Peyer's patch (tissue), 4 donors: Measurements from ENCODE around the gene GCDH. TPM values are rescaled to one million over a fixed set of nuclear protein-coding genes. Genes with fewer than 3 reads are reported as not detected.

Experiments
- DNase-seq, 3 donors: peaks; one replicate each; pipeline ENCODE4 v3.0.0-alpha.2; 2017 to 2019
- H3K27ac ChIP-seq, 4 donors: fragments of 200-600 bp; sonication (generic); one replicate each; pipeline ENCODE4 v1.5.1; 2016 to 2019
- H3K27me3 ChIP-seq, 2 donors: fragments of 200-600 bp; sonication (generic); one replicate each; pipeline ENCODE4 v1.5.1; 2019
- H3K36me3 ChIP-seq, 3 donors: fragments of 200-600 bp; sonication (generic); one replicate each; pipeline ENCODE4 v1.5.1; 2016 to 2019
- H3K4me1 ChIP-seq, 4 donors: fragments of 200-600 bp; sonication (generic); one replicate each; pipeline ENCODE4 v1.5.1; 2016 to 2019
- H3K4me3 ChIP-seq, 4 donors: fragments of 200-600 bp; sonication (generic); 1 replicate in 3 of 4; 2 replicates in 1 of 4; pipeline ENCODE4 v1.5.1; 2016 to 2019; ENCODE audit warnings: mild to moderate bottlenecking in 1 of 4
- H3K9me3 ChIP-seq, 4 donors: fragments of 200-600 bp; sonication (generic); one replicate each; pipeline ENCODE4 v1.5.1; 2016 to 2019; ENCODE audit warnings: mild to moderate bottlenecking in 1 of 4
- CTCF ChIP-seq, 6 experiments: fragments of 450-650 bp in 4 of 6; fragments of 200-600 bp in 2 of 6; sonication (generic) in 1 of 6; IDR thresholded peaks; one replicate each; pipeline ENCODE4 v1.5.1; 2017 to 2019; ENCODE audit warnings: antibody characterized with exemption in 6 of 6, mild to moderate bottlenecking in 3 of 6, moderate library complexity in 1 of 6
- POLR2A ChIP-seq, 2 donors: fragments of 450-650 bp; IDR thresholded peaks; one replicate each; pipeline ENCODE4 v1.5.1; 2017; ENCODE audit warnings: antibody characterized with exemption in 2 of 2, mild to moderate bottlenecking in 2 of 2, moderate library complexity in 2 of 2
- total RNA-seq, 4 donors: library from RNA; depleted of rRNA; stranded (reverse); fragments of >200 nt; gene quantifications; one replicate each; pipeline ENCODE4 v1.1.0, GENCODE V29; 2016

The GCDH gene
- total RNA-seq, 4 donors from 2014 or later = 25.2 to 44.4 (median 32.4) TPM

GRCh38 chr19:12875086-12875485 is 15.9 kb upstream of the GCDH start:
- H3K4me3 ChIP-seq = no peak overlapping the region
- peaks cover 0 to 32% (median 0%) of the 10 kb centered on the region in 3 donors for H3K36me3 ChIP-seq
- H3K9me3 ChIP-seq = no peaks in the 10 kb centered on the region
- DNase-seq = no peak
- H3K4me1 ChIP-seq = peaks cover 0 to under 1% (median 0%) of the 10 kb centered on the region in 4 donors
- H3K27me3 ChIP-seq = no peaks in the 10 kb centered on the region
- H3K27ac ChIP-seq = no peak overlapping the region
- no peak for TF ChIP-seq CTCF (IDR thresholded peaks at IDR 0.05)
- TF ChIP-seq POLR2A (IDR thresholded peaks at IDR 0.05) = no peak

GRCh38 chr19:12880551-12881171 is 10.3 kb upstream of the GCDH start:
- peak overlapping the region; percentile 80 to 85 (median 84) for H3K27ac ChIP-seq
- H3K27me3 ChIP-seq = peaks cover 0 to 7% of the 10 kb centered on the region in 2 donors
- TF ChIP-seq CTCF (IDR thresholded peaks at IDR 0.05) (no peak), POLR2A (IDR thresholded peaks at IDR 0.05) (no peak)
- H3K4me1 ChIP-seq = peaks cover 0 to 19% (median 9%) of the 10 kb centered on the region in 4 donors
- H3K4me3 ChIP-seq = peak overlapping the region; percentile 69 to 76 (median 75)
- H3K9me3 ChIP-seq = peaks cover 0 to 8% (median 0%) of the 10 kb centered on the region in 4 donors
- H3K36me3 ChIP-seq = peaks cover 0 to 22% (median 0%) of the 10 kb centered on the region in 3 donors
- DNase-seq = peak in 2 of 3 donors; percentile 35 to 64

GRCh38 chr19:12881172-12881808 is 9.7 kb upstream of the GCDH start, which contains the start of gene DNASE2:
DNASE2 (minus strand) TSS chr19:12881449; CDS start chr19:12881375, 74 bp downstream.
- peak; percentile 90 to 98 (median 98) for DNase-seq
- peak within 1 kb of the TSS; percentile 80 to 85 (median 84) for H3K27ac ChIP-seq
- peaks cover 0 to 23% (median 11%) of the 10 kb centered on the region in 4 donors for H3K4me1 ChIP-seq
- H3K4me3 ChIP-seq = peak within 1 kb of the TSS; percentile 69 to 76 (median 75)
- peaks cover 0 to 8% (median 0%) of the 10 kb centered on the region in 4 donors for H3K9me3 ChIP-seq
- H3K36me3 ChIP-seq = peaks cover 0 to 17% (median 0%) of the 10 kb centered on the region in 3 donors
- TF ChIP-seq POLR2A (IDR thresholded peaks at IDR 0.05) = peak; percentile 65 to 66
- TF ChIP-seq CTCF (IDR thresholded peaks at IDR 0.05) = peak in 1 of 6 experiments; percentile 15
- peaks cover 0 to 10% of the 10 kb centered on the region in 2 donors for H3K27me3 ChIP-seq

- Histone ChIP-seq H3K27ac (no peak overlapping the region), H3K4me1 (peaks cover 0 to 23% (median 11%) of the 10 kb centered on the region in 4 donors), H3K27me3 (peaks cover 0 to 10% of the 10 kb centered on the region in 2 donors)
Observed at GRCh38 chr19:12882589-12882988, 8.4 kb upstream of the GCDH start.

GRCh38 chr19:12884202-12884601 is 6.8 kb upstream of the GCDH start:
- no peak for TF ChIP-seq POLR2A (IDR thresholded peaks at IDR 0.05)
- no peak for TF ChIP-seq CTCF (IDR thresholded peaks at IDR 0.05)
- Histone ChIP-seq H3K9me3 (peaks cover 0 to 8% (median 0%) of the 10 kb centered on the region in 4 donors), H3K27ac (no peak overlapping the region), H3K4me1 (peaks cover 0 to 23% (median 11%) of the 10 kb centered on the region in 4 donors), H3K27me3 (peaks cover 0 to 10% of the 10 kb centered on the region in 2 donors), H3K36me3 (no peaks in the 10 kb centered on the region), H3K4me3 (no peak overlapping the region)
- no peak for DNase-seq

More at GRCh38 chr19:12882589-12882988, 8.4 kb upstream of the GCDH start:
- Histone ChIP-seq H3K4me3 (no peak overlapping the region), H3K36me3 (peaks cover 0 to 11% (median 0%) of the 10 kb centered on the region in 3 donors), H3K9me3 (peaks cover 0 to 8% (median 0%) of the 10 kb centered on the region in 4 donors)
- TF ChIP-seq POLR2A (IDR thresholded peaks at IDR 0.05) = no peak
- no peak for TF ChIP-seq CTCF (IDR thresholded peaks at IDR 0.05)
- no peak for DNase-seq
